PFSK-1 (cell line): ENCODE results near the gene FBXO42.

Source experiments
- FOXP2 ChIP-seq: optimal IDR thresholded peaks from 2 replicates; pipeline ENCODE3; 2011; ENCODE audit warnings: borderline replicate concordance, control low read depth, inconsistent platforms; ENCODE audit not compliant: insufficient read depth; ENCODE audit errors: extremely low read length, extremely low read depth
- POLR2AphosphoS5 ChIP-seq: IDR thresholded peaks from 2 replicates; pipeline ENCODE4 v1.6.1; 2012; ENCODE audit warnings: low read depth, mild to moderate bottlenecking, control low read depth, low read length, moderate library complexity
- SIN3A ChIP-seq: IDR thresholded peaks from 2 replicates; pipeline ENCODE4 v1.6.1; 2012; ENCODE audit warnings: mild to moderate bottlenecking, low read length, moderate library complexity, borderline replicate concordance; ENCODE audit not compliant: insufficient read depth
- TAF1 ChIP-seq: IDR thresholded peaks from 2 replicates; pipeline ENCODE4 v1.6.1; 2012; ENCODE audit warnings: low read length, control low read depth, borderline replicate concordance; ENCODE audit not compliant: insufficient read depth
- TF ChIP-seq, protein P1 (sequence below), 2 experiments: IDR thresholded peaks; 2 replicates each; pipeline versions ENCODE4 v1.6.1 to v1.8.0; 2011 to 2012; ENCODE audit warnings: low read depth in 2 of 2, low read length in 2 of 2, control low read depth in 1 of 2, inconsistent platforms in 1 of 2, mild to moderate bottlenecking in 1 of 2, moderate library complexity in 1 of 2; ENCODE audit not compliant: insufficient read depth in 1 of 2

The FBXO42 gene

DNA sequence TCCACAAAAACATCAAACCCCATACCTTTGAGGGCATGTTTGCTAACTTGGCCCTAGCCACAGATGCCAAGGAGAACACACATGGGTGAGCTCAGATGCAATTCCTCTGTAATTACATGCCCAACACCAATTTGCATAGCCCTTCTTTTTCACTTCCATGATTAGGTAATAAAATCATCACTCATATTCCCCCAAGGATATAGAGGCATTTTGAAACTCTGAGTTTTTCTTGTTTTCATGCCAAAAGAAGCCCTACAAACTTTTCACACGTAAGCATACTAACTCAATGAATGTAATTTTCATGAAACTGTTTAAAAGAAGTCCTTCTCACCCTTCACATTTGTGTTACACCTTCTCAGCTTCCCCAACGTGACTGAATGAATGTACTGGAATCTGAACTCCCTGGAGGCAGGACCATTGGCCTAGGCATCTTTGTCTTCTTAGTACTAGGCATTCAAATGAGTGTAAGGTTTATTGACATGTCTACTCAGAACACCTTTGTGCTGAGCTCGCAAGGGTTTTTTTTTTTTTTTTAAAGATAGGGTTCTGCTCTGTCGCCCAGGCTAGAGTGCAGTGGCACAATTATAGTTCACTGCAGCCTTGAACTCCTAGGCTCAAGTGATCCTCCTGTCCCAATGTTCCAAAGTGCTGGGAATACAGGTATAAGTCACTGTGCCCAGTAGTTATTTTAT lies 31.0 kb downstream of the FBXO42 start:
- TF ChIP-seq FOXP2 (no peak), TAF1 (no peak), POLR2AphosphoS5 (no peak), SIN3A (no peak)
- TF ChIP-seq, protein P1, sequence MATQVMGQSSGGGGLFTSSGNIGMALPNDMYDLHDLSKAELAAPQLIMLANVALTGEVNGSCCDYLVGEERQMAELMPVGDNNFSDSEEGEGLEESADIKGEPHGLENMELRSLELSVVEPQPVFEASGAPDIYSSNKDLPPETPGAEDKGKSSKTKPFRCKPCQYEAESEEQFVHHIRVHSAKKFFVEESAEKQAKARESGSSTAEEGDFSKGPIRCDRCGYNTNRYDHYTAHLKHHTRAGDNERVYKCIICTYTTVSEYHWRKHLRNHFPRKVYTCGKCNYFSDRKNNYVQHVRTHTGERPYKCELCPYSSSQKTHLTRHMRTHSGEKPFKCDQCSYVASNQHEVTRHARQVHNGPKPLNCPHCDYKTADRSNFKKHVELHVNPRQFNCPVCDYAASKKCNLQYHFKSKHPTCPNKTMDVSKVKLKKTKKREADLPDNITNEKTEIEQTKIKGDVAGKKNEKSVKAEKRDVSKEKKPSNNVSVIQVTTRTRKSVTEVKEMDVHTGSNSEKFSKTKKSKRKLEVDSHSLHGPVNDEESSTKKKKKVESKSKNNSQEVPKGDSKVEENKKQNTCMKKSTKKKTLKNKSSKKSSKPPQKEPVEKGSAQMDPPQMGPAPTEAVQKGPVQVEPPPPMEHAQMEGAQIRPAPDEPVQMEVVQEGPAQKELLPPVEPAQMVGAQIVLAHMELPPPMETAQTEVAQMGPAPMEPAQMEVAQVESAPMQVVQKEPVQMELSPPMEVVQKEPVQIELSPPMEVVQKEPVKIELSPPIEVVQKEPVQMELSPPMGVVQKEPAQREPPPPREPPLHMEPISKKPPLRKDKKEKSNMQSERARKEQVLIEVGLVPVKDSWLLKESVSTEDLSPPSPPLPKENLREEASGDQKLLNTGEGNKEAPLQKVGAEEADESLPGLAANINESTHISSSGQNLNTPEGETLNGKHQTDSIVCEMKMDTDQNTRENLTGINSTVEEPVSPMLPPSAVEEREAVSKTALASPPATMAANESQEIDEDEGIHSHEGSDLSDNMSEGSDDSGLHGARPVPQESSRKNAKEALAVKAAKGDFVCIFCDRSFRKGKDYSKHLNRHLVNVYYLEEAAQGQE (IDR thresholded peaks at IDR 0.05; ENCODE audit: insufficient read depth in 1 of 2, low read depth in 2 of 2, low read length in 2 of 2) = no peak

DNA sequence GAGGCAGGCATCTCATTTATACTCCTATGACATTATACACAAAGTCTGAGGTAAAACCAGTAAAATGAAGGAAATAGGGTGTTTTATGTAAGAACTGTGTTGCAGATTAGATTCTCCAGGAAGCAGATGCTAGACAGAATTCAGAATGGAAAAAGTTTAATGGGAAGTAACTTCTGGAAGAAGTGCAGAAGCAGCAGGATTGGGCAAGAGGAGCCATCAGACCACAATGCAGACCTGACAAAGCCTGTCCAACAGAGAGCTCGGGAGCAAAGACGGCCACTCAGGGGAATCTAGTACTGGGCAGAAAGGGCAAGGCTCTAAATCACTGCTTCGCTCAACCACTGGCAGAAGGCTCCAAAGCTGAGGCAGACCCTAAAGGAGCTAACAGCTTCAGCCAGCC lies 33.7 kb downstream of the FBXO42 start:
- TF ChIP-seq POLR2AphosphoS5 (no peak), SIN3A (no peak), FOXP2 (no peak), TAF1 (no peak)
- TF ChIP-seq, protein P1 (IDR thresholded peaks at IDR 0.05; ENCODE audit: insufficient read depth in 1 of 2, low read depth in 2 of 2, low read length in 2 of 2) = no peak

DNA sequence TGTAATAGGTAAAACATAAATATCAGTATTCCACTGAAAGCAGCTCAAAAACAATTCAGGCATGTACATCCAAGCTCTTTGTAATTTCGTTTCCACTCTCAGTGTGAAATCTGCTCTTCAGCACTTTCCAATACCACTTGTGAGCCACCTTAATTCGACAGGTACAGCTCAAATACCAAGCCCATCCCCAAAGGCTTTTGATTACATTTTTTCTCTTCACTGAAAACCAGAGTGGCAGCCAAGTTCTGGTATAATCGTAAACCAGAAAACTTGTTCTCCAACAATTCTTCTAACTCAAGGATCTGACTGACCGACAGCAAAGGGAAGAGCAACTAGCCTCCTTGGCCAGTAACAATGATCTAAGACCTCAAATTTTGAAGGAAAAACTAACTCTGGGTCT lies 36.8 kb downstream of the FBXO42 start:
- no peak for TF ChIP-seq POLR2AphosphoS5
- no peak for TF ChIP-seq SIN3A
- TF ChIP-seq, protein P1 (IDR thresholded peaks at IDR 0.05; ENCODE audit: insufficient read depth in 1 of 2, low read depth in 2 of 2, low read length in 2 of 2) = no peak
- no peak for TF ChIP-seq FOXP2

DNA sequence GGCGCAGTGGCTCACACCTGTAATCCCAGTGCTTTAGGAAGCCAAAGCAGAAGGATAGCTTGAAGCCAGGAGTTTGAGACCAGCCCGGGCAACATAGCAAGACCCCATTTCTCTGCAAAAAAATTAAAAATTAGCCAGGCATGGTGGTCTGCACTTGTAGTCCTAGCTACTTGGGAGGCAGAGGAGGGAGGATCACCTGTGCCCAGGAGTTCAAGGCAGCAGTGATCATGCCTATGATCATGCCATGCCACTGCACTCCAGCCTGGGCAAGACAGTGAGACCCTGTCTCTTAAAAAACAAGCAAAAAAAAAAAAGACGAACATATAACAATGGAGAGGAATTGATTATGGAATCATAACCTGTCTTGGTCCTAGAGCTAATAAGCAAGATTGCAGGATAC lies 45.1 kb downstream of the FBXO42 start:
- TF ChIP-seq TAF1 (no peak), POLR2AphosphoS5 (no peak), SIN3A (no peak), FOXP2 (no peak)
- TF ChIP-seq, protein P1 (IDR thresholded peaks at IDR 0.05; ENCODE audit: insufficient read depth in 1 of 2, low read depth in 2 of 2, low read length in 2 of 2) = no peak

DNA sequence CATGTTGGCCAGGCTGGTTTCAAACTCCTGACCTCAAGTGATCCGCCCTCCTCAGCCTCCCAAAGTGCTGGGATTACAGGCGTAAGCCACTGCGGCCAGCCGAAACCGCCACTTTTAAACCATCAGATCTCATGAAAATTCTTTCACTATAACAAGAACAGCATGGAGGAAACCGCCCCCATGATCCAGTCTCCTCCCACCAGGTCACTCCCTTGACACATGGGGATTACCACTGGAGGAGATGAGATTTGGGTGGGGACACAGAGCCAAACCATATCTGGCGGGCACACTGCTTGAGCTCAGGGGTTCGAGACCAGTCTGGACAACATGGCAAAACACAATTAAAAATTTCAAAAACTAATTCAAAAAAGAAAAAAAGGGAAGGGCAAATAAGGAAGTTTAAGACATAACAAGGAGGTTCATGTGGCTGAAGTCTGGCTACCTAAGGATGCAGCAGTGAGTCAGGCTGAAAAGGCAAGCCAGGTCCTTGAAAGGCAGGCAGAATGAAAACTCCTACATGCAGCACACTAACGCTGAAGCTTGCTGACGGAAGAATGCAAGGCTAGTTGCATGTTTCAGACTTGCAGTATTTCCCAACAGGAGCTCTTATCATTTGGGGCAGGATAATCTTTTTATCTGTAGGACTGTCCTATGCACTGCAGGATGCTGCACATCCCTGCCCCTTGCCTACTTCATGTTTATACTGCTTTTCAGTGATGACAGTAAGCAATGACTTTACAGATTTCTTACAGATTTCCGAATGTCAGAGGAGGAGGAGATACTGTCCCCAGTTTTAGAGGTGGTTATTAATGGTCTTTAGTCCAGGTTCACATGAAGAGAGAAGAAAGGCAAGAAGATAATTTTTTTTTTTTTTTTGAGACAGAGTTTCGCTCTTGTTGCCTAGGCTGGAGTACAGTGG lies 49.3 kb downstream of the FBXO42 start:
- TF ChIP-seq SIN3A (no peak), FOXP2 (no peak)
